Mesodermal cell (in vitro differentiated cells): ENCODE data around the gene ATP6V1B1.

Source experiments
- H3K27ac ChIP-seq: 2 replicates; pipeline ENCODE4 v1.7.0; 2013; ENCODE audit warnings: mild to moderate bottlenecking, low read depth, low read length, moderate library complexity; ENCODE audit not compliant: severe bottlenecking
- H3K36me3 ChIP-seq: 2 replicates; pipeline ENCODE4 v1.7.1; 2013; ENCODE audit warnings: mild to moderate bottlenecking, low read length, moderate library complexity; ENCODE audit not compliant: control insufficient read depth, insufficient read depth
- H3K4me1 ChIP-seq: one replicate; pipeline ENCODE4 v1.7.1; 2013; ENCODE audit warnings: mild to moderate bottlenecking, low read length; ENCODE audit not compliant: insufficient read depth, control insufficient read depth, poor library complexity, severe bottlenecking
- H3K4me3 ChIP-seq: 2 replicates; pipeline ENCODE4 v1.7.0; 2013; ENCODE audit warnings: low read length, control low read depth, mild to moderate bottlenecking; ENCODE audit not compliant: insufficient read depth, poor library complexity, severe bottlenecking; ENCODE audit errors: extremely low read depth
- H3K9me3 ChIP-seq: 2 replicates; pipeline ENCODE4 v1.7.1; 2013; ENCODE audit warnings: mild to moderate bottlenecking, low read length, moderate library complexity; ENCODE audit not compliant: control insufficient read depth
- WGBS, 2 experiments: methylation state at CpG; one replicate each; pipeline ENCODE4 v1.1.5; 2013; ENCODE audit warnings: missing lambda C conversion rate in 2 of 2; ENCODE audit not compliant: insufficient coverage in 2 of 2; 5-methylcytosine and 5-hydroxymethylcytosine counted together

Gene ATP6V1B1

DNA sequence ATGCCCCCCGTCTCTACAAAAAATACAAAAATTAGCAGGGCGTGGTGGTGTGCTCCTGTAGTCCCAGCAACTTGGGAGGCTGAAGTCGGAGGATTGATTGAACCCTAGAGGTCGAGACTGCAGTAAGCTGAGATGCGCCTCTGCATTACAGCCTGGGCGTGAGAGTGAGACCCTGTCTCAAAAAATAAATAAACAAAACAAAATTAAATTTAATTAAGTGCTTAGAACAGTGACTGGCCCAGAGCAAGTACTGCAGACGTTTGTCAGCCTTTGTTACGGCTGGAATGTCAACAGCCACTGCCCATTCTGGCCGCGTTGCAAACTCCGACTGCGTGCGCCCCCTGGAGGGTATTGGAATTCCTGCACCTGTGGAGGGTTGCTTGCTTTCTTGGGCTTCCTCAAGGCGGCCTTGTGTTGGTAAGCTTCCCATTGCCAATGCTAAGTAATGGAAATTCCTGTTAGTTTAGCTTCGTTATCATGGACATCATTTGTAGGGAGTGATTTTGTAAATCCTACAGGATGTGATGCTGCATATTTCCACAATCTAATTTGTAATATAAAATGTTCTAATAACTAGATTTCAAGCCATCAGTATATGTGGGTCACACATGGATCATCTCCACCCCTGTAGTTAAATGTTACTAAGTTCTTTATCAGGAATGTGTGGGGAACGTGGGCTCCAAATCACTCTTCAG, 15.9 kb upstream of the ATP6V1B1 start:
- Histone ChIP-seq H3K4me3 (no peak overlapping the region), H3K4me1 (peaks cover 14% of the 10 kb centered on the region), H3K9me3 (no peaks in the 10 kb centered on the region), H3K27ac (no peak overlapping the region), H3K36me3 (no peaks in the 10 kb centered on the region)
- WGBS, 2 experiments: 32 to 58% methylated on average over 6 to 11 of the region's 16 CpGs

DNA sequence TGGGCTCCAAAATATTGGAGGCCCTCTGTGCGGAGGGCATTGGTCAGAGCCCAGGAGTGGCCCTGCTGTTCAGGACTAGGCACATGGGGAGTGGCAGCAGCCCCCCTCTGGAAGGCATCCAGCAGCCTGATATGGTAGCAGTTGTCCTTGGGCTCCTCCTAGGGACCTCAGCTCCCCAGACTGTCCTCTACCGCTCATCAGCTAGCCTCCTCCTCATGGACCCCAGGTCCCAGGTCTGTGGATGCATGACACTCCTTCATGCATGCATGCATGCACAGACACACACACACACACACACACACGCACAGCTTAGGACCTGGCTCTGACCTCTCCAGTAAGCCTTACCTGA, 15.4 kb upstream of the ATP6V1B1 start:
- Histone ChIP-seq H3K36me3 (no peaks in the 10 kb centered on the region), H3K4me1 (peaks cover 14% of the 10 kb centered on the region), H3K27ac (no peak overlapping the region), H3K9me3 (no peaks in the 10 kb centered on the region), H3K4me3 (no peak overlapping the region)
- 80 to 85% methylated on average over 3 of the region's 3 CpGs for WGBS, 2 experiments

DNA sequence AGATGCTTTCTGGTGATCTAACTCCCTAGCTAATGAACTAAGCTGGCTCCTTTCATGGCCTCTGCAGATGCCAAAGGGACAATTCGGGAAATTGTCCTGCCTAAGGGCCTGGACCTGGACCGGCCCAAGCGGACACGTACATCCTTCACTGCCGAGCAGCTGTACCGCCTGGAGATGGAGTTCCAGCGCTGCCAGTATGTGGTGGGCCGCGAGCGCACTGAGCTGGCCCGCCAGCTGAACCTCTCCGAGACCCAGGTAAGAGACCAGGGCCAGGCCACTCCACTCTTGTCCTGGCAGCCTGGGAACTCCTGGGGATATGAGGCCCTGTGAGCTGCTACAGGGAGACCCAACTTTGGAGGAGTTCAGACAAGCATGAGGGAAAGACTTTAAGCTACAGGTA, 14.7 kb upstream of the ATP6V1B1 start:
- no peaks in the 10 kb centered on the region for H3K36me3 ChIP-seq
- peaks cover 14% of the 10 kb centered on the region for H3K4me1 ChIP-seq
- H3K4me3 ChIP-seq: no peak overlapping the region
- no peaks in the 10 kb centered on the region for H3K9me3 ChIP-seq
- WGBS, 2 experiments: 96 to 99% methylated on average over 12 of the region's 12 CpGs
- no peak overlapping the region for H3K27ac ChIP-seq

GRCh38 chr2:70921839-70922234, 13.9 kb upstream of the ATP6V1B1 start:
- H3K4me1 ChIP-seq: peaks cover 14% of the 10 kb centered on the region
- H3K9me3 ChIP-seq: no peaks in the 10 kb centered on the region
- no peaks in the 10 kb centered on the region for H3K36me3 ChIP-seq
- H3K4me3 ChIP-seq: no peak overlapping the region
- H3K27ac ChIP-seq: peak overlapping the region; percentile 36
- 25 to 62% methylated on average over 1 to 2 of the region's 2 CpGs for WGBS, 2 experiments

DNA sequence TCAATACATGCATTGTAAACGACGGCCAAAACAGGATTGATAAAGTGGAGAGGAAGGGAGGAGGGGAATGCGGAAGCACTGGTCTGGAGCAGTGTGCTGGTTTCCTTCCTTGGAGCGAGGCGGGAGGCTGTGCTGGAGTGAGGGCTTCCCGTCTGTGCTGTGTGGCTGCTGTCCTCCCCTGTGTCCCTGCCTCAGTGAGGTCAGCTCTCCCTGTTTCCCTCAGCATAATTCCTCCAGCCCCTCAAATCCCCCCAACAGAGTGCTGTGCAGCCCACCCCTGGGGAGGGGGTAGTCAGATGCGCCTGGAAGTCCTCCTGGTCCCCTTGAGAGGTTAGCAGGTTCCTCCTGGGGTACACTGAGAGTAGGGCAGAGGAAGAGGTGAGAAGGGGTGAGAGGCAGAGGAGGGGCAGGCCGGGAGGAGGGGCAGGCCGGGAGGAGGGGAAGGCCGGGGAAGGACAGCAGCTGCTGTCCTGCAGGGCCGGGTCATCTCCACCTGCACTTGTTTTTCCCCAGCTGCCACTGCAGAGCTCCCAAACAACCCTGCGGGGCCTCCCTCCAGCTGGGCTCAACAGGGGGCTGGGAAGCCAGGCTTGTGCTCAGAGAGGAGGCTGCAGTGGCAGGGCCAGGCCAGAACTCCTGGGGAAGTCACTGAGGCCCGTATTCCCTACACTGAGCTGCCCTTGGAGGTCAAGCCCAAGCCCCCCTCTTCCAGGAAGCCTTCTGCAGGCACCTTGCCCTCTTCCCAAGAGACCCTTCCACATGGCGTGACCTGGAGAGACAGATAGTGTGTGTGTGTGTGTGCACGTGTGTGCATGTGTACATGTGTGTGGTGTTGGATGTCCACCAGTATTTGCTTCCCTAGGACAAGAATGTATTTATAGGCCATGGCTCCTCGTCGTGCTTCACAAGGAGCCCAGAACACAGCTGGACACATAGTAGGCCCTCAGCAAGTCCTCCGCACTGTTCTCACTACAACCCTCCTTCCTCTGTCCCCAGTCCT, 13.2 kb upstream of the ATP6V1B1 start:
- H3K4me1 ChIP-seq: peaks cover 14% of the 10 kb centered on the region
- H3K27ac ChIP-seq: peak overlapping the region; percentile 36
- H3K4me3 ChIP-seq: no peak overlapping the region
- 49 to 53% methylated on average over 6 to 12 of the region's 18 CpGs for WGBS, 2 experiments
- H3K36me3 ChIP-seq: no peaks in the 10 kb centered on the region
- H3K9me3 ChIP-seq: no peaks in the 10 kb centered on the region

DNA sequence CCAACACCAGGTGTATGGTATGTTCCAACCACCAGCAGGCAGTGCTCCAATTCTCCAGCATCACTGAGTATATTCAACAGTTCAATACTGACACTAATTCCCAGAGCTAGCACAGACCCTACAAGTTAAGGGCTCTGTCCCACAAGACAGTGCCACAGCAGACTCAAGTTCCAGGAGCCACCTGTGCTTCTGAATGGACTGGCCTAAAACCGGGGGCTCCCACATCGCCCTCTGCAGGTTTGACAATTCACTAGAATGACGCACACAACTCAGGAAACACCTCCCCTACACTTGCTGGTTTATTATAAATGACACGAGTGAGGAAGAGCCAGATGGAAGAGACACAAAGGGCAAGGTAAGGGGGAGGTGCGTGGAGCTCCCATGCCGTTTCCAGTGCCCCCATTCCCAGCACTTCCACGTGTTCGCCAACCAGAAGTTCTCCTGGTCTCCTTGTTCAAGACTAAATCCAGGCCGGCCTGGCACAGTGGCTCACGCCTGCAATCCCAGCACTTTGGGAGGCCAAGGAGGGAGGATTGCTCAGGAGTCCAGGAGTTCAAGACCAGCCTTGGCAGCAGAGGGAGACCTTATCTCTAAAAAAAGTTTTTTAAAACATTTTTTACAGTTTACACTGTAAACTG, 12.2 kb upstream of the ATP6V1B1 start:
- no peaks in the 10 kb centered on the region for H3K36me3 ChIP-seq
- WGBS, 2 experiments: 62 to 73% methylated on average over 7 of the region's 10 CpGs
- no peaks in the 10 kb centered on the region for H3K9me3 ChIP-seq
- no peak overlapping the region for H3K27ac ChIP-seq
- peaks cover 14% of the 10 kb centered on the region for H3K4me1 ChIP-seq
- H3K4me3 ChIP-seq: no peak overlapping the region

DNA sequence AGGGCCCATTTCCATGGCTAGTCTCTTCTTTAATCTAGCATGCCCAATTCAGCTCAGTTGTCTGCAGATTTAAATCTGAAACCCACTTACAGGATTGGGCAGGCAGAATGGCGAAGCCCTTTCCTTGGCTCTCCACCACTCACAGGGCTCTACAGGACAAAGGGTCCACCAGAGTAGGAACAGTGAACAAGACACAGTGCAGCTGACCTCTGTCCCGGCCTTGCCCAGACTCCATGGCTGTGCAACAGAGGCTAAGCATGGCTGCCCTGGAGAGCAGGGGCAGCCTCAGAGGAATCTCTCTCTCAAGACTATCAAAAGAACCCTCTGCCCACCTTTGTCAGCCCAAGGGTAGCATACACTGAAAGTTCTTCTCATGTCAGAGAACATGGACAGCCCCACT, 9.7 kb upstream of the ATP6V1B1 start:
- Histone ChIP-seq H3K9me3 (no peaks in the 10 kb centered on the region), H3K36me3 (no peaks in the 10 kb centered on the region), H3K27ac (no peak overlapping the region), H3K4me1 (peaks cover 14% of the 10 kb centered on the region), H3K4me3 (no peak overlapping the region)
- 82 to 91% methylated on average over 2 of the region's 2 CpGs for WGBS, 2 experiments

DNA sequence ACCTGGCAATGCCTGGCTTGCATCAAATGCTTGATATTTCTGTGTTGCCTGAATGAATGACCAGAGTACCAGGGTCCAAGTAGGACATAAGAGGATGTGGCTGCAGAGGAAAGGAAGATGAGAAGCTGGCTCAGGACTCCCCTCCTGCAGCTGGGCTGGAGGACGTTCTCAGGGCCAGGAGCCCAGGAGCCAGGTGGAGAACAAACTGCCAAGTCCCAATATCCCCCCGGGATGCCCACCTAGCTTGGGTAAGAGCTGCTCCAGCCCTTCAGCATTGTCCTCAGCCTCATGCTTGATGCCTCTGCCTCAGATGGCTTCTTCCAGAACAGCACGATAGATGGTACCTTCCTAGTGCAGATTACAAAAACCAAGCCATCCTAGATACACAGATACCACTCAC, 8.6 kb upstream of the ATP6V1B1 start:
- Histone ChIP-seq H3K9me3 (no peaks in the 10 kb centered on the region), H3K4me1 (peaks cover 7% of the 10 kb centered on the region), H3K36me3 (no peaks in the 10 kb centered on the region), H3K27ac (no peak overlapping the region), H3K4me3 (no peak overlapping the region)
- WGBS, 2 experiments: 88 to 96% methylated on average over 3 of the region's 3 CpGs

DNA sequence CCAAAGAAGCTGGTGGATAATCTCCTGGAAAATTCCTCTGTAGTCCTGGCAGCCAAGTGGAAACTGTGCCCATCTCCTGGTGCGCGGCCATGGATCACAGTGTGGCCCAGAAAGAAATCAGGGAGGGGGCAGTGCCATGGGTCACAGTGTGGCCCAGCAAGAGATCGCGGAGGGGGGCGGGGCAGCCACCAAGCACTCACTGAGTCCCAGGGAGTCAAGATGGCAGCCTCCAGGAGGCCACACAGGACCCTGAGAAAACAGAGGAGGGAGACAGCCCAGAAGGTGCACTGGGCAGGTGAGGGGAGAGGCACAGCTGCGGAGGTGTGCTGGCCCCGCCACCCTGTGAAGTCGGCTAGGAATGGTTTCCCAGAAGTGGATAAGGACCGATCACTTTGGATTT, 8.1 kb upstream of the ATP6V1B1 start:
- 88 to 89% methylated on average over 9 of the region's 9 CpGs for WGBS, 2 experiments
- H3K36me3 ChIP-seq: no peaks in the 10 kb centered on the region
- no peak overlapping the region for H3K27ac ChIP-seq
- no peak overlapping the region for H3K4me3 ChIP-seq
- peaks cover 2% of the 10 kb centered on the region for H3K4me1 ChIP-seq
- no peaks in the 10 kb centered on the region for H3K9me3 ChIP-seq

- 97 to 100% methylated on average over 3 to 5 of the region's 5 CpGs for WGBS, 2 experiments
- H3K4me3 ChIP-seq: no peak overlapping the region
- H3K27ac ChIP-seq: no peak overlapping the region
- H3K36me3 ChIP-seq: no peaks in the 10 kb centered on the region
- H3K4me1 ChIP-seq: no peaks in the 10 kb centered on the region
- H3K9me3 ChIP-seq: no peaks in the 10 kb centered on the region
Measured at GRCh38 chr2:70928366-70928765, 7.3 kb upstream of the ATP6V1B1 start.
